Measurements from ENCODE around the gene PROM1.

DNA sequence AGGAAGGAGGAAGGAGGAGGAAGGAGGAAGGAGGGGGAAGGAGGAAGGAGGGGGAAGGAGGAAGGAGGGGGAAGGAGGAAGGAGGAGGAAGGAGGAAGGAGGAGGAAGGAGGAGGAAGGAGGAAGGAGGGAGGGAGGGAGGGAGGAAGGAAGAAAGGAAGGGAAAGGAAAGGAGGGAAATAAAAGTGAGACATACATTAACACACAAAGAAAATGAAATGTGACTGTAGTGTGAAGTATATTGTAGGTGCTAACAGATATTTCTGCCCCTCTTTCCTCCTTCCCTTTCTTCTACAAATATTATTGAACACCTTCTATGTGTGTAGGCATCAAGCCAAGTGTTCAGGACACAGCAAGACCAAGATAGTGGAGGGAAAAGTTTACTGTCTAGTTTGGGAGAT lies 26.4 kb upstream of the PROM1 start:
- TF ChIP-seq, protein P1, sequence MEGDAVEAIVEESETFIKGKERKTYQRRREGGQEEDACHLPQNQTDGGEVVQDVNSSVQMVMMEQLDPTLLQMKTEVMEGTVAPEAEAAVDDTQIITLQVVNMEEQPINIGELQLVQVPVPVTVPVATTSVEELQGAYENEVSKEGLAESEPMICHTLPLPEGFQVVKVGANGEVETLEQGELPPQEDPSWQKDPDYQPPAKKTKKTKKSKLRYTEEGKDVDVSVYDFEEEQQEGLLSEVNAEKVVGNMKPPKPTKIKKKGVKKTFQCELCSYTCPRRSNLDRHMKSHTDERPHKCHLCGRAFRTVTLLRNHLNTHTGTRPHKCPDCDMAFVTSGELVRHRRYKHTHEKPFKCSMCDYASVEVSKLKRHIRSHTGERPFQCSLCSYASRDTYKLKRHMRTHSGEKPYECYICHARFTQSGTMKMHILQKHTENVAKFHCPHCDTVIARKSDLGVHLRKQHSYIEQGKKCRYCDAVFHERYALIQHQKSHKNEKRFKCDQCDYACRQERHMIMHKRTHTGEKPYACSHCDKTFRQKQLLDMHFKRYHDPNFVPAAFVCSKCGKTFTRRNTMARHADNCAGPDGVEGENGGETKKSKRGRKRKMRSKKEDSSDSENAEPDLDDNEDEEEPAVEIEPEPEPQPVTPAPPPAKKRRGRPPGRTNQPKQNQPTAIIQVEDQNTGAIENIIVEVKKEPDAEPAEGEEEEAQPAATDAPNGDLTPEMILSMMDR (tag by site-specific recombination; IDR thresholded peaks at IDR 0.05) = no peak
- TF ChIP-seq, protein P2, sequence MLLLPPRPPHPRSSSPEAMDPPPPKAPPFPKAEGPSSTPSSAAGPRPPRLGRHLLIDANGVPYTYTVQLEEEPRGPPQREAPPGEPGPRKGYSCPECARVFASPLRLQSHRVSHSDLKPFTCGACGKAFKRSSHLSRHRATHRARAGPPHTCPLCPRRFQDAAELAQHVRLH (tag by site-specific recombination; IDR thresholded peaks at IDR 0.05) = no peak
- TF ChIP-seq ZNF416 (tag by site-specific recombination; IDR thresholded peaks at IDR 0.05) (no peak), HOXA7 (CRISPR knock-in tag; IDR thresholded peaks at IDR 0.05; ENCODE audit: borderline replicate concordance) (no peak), ZSCAN30 (tag by site-specific recombination; IDR thresholded peaks at IDR 0.05) (no peak), ZNF510 (tag by site-specific recombination; IDR thresholded peaks at IDR 0.05; ENCODE audit: insufficient replicate concordance) (no peak), ZNF777 (tag by site-specific recombination; IDR thresholded peaks at IDR 0.05; ENCODE audit: borderline replicate concordance) (no peak), ZNF174 (tag by site-specific recombination; IDR thresholded peaks at IDR 0.05) (no peak), OVOL3 (tag by site-specific recombination; IDR thresholded peaks at IDR 0.05) (no peak), TRIM28 (IDR thresholded peaks at IDR 0.05; ENCODE audit: borderline replicate concordance, low read length) (no peak), ZNF211 (tag by site-specific recombination; IDR thresholded peaks at IDR 0.05; ENCODE audit: low read depth) (no peak), SALL2 (tag by site-specific recombination; IDR thresholded peaks at IDR 0.05; ENCODE audit: borderline replicate concordance) (no peak)
- TF ChIP-seq, protein P3, sequence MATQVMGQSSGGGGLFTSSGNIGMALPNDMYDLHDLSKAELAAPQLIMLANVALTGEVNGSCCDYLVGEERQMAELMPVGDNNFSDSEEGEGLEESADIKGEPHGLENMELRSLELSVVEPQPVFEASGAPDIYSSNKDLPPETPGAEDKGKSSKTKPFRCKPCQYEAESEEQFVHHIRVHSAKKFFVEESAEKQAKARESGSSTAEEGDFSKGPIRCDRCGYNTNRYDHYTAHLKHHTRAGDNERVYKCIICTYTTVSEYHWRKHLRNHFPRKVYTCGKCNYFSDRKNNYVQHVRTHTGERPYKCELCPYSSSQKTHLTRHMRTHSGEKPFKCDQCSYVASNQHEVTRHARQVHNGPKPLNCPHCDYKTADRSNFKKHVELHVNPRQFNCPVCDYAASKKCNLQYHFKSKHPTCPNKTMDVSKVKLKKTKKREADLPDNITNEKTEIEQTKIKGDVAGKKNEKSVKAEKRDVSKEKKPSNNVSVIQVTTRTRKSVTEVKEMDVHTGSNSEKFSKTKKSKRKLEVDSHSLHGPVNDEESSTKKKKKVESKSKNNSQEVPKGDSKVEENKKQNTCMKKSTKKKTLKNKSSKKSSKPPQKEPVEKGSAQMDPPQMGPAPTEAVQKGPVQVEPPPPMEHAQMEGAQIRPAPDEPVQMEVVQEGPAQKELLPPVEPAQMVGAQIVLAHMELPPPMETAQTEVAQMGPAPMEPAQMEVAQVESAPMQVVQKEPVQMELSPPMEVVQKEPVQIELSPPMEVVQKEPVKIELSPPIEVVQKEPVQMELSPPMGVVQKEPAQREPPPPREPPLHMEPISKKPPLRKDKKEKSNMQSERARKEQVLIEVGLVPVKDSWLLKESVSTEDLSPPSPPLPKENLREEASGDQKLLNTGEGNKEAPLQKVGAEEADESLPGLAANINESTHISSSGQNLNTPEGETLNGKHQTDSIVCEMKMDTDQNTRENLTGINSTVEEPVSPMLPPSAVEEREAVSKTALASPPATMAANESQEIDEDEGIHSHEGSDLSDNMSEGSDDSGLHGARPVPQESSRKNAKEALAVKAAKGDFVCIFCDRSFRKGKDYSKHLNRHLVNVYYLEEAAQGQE (tag by site-specific recombination; IDR thresholded peaks at IDR 0.05) = no peak
- TF ChIP-seq, protein P4, sequence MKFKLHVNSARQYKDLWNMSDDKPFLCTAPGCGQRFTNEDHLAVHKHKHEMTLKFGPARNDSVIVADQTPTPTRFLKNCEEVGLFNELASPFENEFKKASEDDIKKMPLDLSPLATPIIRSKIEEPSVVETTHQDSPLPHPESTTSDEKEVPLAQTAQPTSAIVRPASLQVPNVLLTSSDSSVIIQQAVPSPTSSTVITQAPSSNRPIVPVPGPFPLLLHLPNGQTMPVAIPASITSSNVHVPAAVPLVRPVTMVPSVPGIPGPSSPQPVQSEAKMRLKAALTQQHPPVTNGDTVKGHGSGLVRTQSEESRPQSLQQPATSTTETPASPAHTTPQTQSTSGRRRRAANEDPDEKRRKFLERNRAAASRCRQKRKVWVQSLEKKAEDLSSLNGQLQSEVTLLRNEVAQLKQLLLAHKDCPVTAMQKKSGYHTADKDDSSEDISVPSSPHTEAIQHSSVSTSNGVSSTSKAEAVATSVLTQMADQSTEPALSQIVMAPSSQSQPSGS (tag by site-specific recombination; IDR thresholded peaks at IDR 0.05; ENCODE audit: low read depth) = no peak
